GM12878 (cell line): ENCODE results near the gene COG1. TPM values are rescaled to one million over a fixed set of nuclear protein-coding genes. Genes with fewer than 3 reads are reported as not detected.

Experiments used
- ATAC-seq: fragments of 200-7000 bp; cut with Tn5 transposase; 3 replicates; pipeline ENCODE4 v1.9.1; 2020; ENCODE audit warnings: mild to moderate bottlenecking, moderate library complexity
- BruUV-seq: library from RNA; stranded (reverse); fragments of 400-500 nt; replicated peaks from 2 replicates; lab custom pipeline; 2021; lab: Mats Ljungman, UMichigan
- CTCF ChIA-PET: fragments of 300-600 bp; sonication (Branson Sonifier 250); formaldehyde crosslinking; extraction: SDS; loops from one replicate; lab custom pipeline; 2021; ENCODE audit warnings: inconsistent platforms; lab: Yijun Ruan, JAX
- POLR2A ChIA-PET: fragments of 350-600 bp; formaldehyde crosslinking; extraction: SDS; loops from one replicate; lab custom pipeline; 2021; ENCODE audit warnings: inconsistent platforms; lab: Charles Lee
- RAD21 ChIA-PET: fragments of 300-600 bp; sonication (Branson Sonifier 250); formaldehyde crosslinking; loops from one replicate; lab custom pipeline; 2023; ENCODE audit warnings: antibody characterized with exemption; ENCODE audit not compliant: unreplicated experiment; lab: Charles Lee
- SMC1A ChIA-PET: fragments of 300-600 bp; sonication (Branson Sonifier 250); formaldehyde crosslinking; loops from one replicate; lab custom pipeline; 2023; ENCODE audit not compliant: unreplicated experiment, uncharacterized antibody; lab: Charles Lee
- DNase-seq: peaks from one replicate; pipeline ENCODE4 v3.0.0-alpha.2; 2011; ENCODE audit warnings: low read depth, low spot score
- FAIRE-seq: peaks from 3 replicates; lab custom pipeline; 2011; peaks lifted over from hg19 to GRCh38; lab: Jason Lieb, UNC
- H2AFZ ChIP-seq: 2 replicates; pipeline ENCODE4 v1.6.0; 2011; ENCODE audit warnings: low read depth, low read length, control low read depth; ENCODE audit not compliant: control insufficient read depth
- H3K27ac ChIP-seq: 2 replicates; pipeline ENCODE4 v1.5.1; 2011; ENCODE audit warnings: control low read depth; ENCODE audit not compliant: control insufficient read depth, insufficient read depth
- H3K27me3 ChIP-seq, 2 experiments: replicated peaks in 1 of 2; 2 replicates each; pipeline versions ENCODE4 v1.6.0 to v1.6.1; 2011; ENCODE audit warnings: low read length in 1 of 2; ENCODE audit not compliant: control insufficient read depth in 2 of 2, insufficient read depth in 2 of 2
- H3K36me3 ChIP-seq, 2 experiments: 2 replicates each; pipeline ENCODE4 v1.5.1; 2011; ENCODE audit warnings: low read length in 1 of 2; ENCODE audit not compliant: control insufficient read depth in 2 of 2, insufficient read depth in 2 of 2
- H3K4me1 ChIP-seq: 2 replicates; pipeline ENCODE4 v1.6.1; 2011; ENCODE audit warnings: mild to moderate bottlenecking, low read length, moderate library complexity, mixed read lengths; ENCODE audit not compliant: control insufficient read depth, insufficient read depth
- H3K4me2 ChIP-seq: 2 replicates; pipeline ENCODE4 v1.6.0; 2011; ENCODE audit warnings: control low read depth; ENCODE audit not compliant: control insufficient read depth, insufficient read depth
- H3K4me3 ChIP-seq: fragments of 200-600 bp; sonication (generic); 2 replicates; pipeline ENCODE4 v1.5.1; 2016
- H3K79me2 ChIP-seq: 2 replicates; pipeline ENCODE4 v1.6.0; 2011; ENCODE audit warnings: low read length; ENCODE audit not compliant: control insufficient read depth, insufficient read depth
- H3K9ac ChIP-seq: 2 replicates; pipeline ENCODE4 v1.8.0; 2011; ENCODE audit warnings: low read length, control low read depth, mixed read lengths; ENCODE audit not compliant: control insufficient read depth, insufficient read depth
- H3K9me3 ChIP-seq: replicated peaks from 3 replicates; pipeline ENCODE4 v1.5.1; 2011; ENCODE audit warnings: mild to moderate bottlenecking, low read length; ENCODE audit not compliant: control insufficient read depth, insufficient read depth
- H4K20me1 ChIP-seq: 2 replicates; pipeline ENCODE4 v1.6.0; 2011; ENCODE audit not compliant: control insufficient read depth, insufficient read depth
- ASH2L ChIP-seq: fragments of 300-600, 200-600 bp; sonication (generic); IDR thresholded peaks from 2 replicates; pipeline ENCODE4 v1.6.1; 2017; ENCODE audit warnings: low read depth, mild to moderate bottlenecking, borderline replicate concordance
- BCL11A ChIP-seq: IDR thresholded peaks from 2 replicates; pipeline ENCODE4 v1.6.1; 2011; ENCODE audit warnings: low read depth, low read length
- BCL3 ChIP-seq: IDR thresholded peaks from 2 replicates; pipeline ENCODE4 v1.6.1; 2011; ENCODE audit warnings: borderline replicate concordance, low read depth, mild to moderate bottlenecking, moderate library complexity, low read length; ENCODE audit not compliant: insufficient read depth, poor library complexity, severe bottlenecking
- BMI1 ChIP-seq: fragments of 450-650 bp; IDR thresholded peaks from 2 replicates; pipeline ENCODE4 v1.6.1; 2016; ENCODE audit warnings: mild to moderate bottlenecking, moderate library complexity, borderline replicate concordance
- CHD2 ChIP-seq: IDR thresholded peaks from 2 replicates; pipeline ENCODE4 v1.6.1; 2011; ENCODE audit warnings: low read depth, low read length, improper control_type of control experiment, borderline replicate concordance
- FOS ChIP-seq: IDR thresholded peaks from 3 replicates; pipeline ENCODE4 v1.6.1; 2011; ENCODE audit warnings: borderline replicate concordance; ENCODE audit not compliant: insufficient read length; ENCODE audit errors: extremely low read depth
- HDAC2 ChIP-seq: fragments of 200-600 bp; sonication (generic); IDR thresholded peaks from 2 replicates; pipeline ENCODE4 v1.6.1; 2017
- MEF2B ChIP-seq: fragments of 450-650 bp; IDR thresholded peaks from 2 replicates; pipeline ENCODE4 v1.6.1; 2018; ENCODE audit warnings: mild to moderate bottlenecking, moderate library complexity; ENCODE audit not compliant: partially characterized antibody, poor library complexity, severe bottlenecking
- NFXL1 ChIP-seq: fragments of 450-650 bp; IDR thresholded peaks from 2 replicates; pipeline ENCODE4 v1.6.1; 2017; ENCODE audit warnings: antibody characterized with exemption, mild to moderate bottlenecking, borderline replicate concordance
- NFYB ChIP-seq: IDR thresholded peaks from 2 replicates; pipeline ENCODE4 v1.6.1; 2011; ENCODE audit warnings: low read depth, mild to moderate bottlenecking, low read length, improper control_type of control experiment, moderate library complexity; ENCODE audit not compliant: insufficient read depth
- RFX5 ChIP-seq: IDR thresholded peaks from 2 replicates; pipeline ENCODE4 v1.6.1; 2011; ENCODE audit warnings: low read depth, low read length, improper control_type of control experiment
- SMARCA5 ChIP-seq: fragments of 450-650 bp; IDR thresholded peaks from 2 replicates; pipeline ENCODE4 v1.6.1; 2017; ENCODE audit warnings: mild to moderate bottlenecking
- SRF ChIP-seq, 2 experiments: IDR thresholded peaks; 2 replicates each; pipeline ENCODE4 v1.6.1; 2011; ENCODE audit warnings: low read depth in 2 of 2, low read length in 2 of 2, mild to moderate bottlenecking in 1 of 2, moderate library complexity in 1 of 2
- SUPT20H ChIP-seq: IDR thresholded peaks from 2 replicates; pipeline ENCODE4 v1.6.1; 2011; ENCODE audit warnings: low read depth, mild to moderate bottlenecking, low read length, moderate library complexity, borderline replicate concordance; ENCODE audit not compliant: control insufficient read depth
- WGBS: methylation state at CpG from one replicate; pipeline ENCODE4 v1.1.6; 2016; ENCODE audit warnings: low lambda C conversion rate; ENCODE audit not compliant: insufficient replicate concordance, insufficient coverage; ENCODE audit errors: missing lambda C conversion rate; 5-methylcytosine and 5-hydroxymethylcytosine counted together
- in situ Hi-C: fragments of 300-500 bp; cut with MboI; formaldehyde crosslinking; loops from 9 replicates; pipeline ENCODE4 v1.14.3; 2018; ENCODE audit warnings: mixed read lengths
- intact Hi-C: fragments of 100-400 bp; cut with micrococcal nuclease; formaldehyde crosslinking; loops from one replicate; pipeline ENCODE4 v1.14.2; 2022; ENCODE audit not compliant: unreplicated experiment
- polyA plus RNA-seq, 11 experiments: library from polyadenylated mRNA; depleted of rRNA in 4 of 11; unstranded in 6 of 11; stranded (reverse) in 5 of 11; fragments of >200 nt; fragmentation: Nextera tagmentation in 4 of 11; fragmentation: Illumina TruSeq in 1 of 11; extraction: Ambion mirVana in 4 of 11; extraction: Trizol in 1 of 11; gene quantifications; 1 replicate in 1 of 11; 2 replicates in 10 of 11; pipeline versions ENCODE4 v1.2.1 to v1.2.3, GENCODE V29; 2011 to 2016; ENCODE audit warnings: inconsistent platforms in 2 of 11, missing spikeins in 2 of 11, low read depth in 1 of 11
- total RNA-seq, 4 experiments: library from RNA; depleted of rRNA in 3 of 4; stranded (reverse); fragments of >200 nt in 3 of 4; fragmentation: Illumina TruSeq in 1 of 4; extraction: Trizol in 1 of 4; gene quantifications; 2 replicates each; pipeline versions ENCODE4 v1.2.1 to v1.2.3, GENCODE V29; 2013 to 2021

Gene COG1
- total and polyA plus RNA-seq, 10 of the 15 experiments (the other 5 are each of a cell fraction or from before 2014, with no cell fraction given), result 10.5 to 24.1 (median 18.1) TPM

DNA sequence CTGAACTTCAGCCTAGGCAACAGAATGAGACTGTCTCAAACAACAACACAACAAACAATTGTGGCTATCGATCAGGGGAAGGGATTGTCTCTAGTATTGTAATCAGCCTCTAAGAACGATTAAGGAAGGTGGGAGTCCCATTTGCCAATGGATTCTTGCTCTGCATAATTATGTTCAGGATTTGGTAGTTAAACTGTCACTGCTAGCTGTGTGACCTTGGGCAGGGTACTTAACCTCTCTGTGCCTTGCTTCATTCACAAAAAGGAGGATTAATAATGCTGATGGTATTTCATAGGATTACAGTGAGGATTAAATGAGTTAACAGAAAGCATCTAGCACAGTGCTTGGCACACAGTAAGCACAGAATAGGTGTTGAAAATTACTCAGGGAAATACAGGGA lies 34.7 kb upstream of the COG1 start:
- Histone ChIP-seq H3K4me1 (peaks cover 33% of the 10 kb centered on the region), H3K27ac (no peak overlapping the region), H3K4me3 (no peak overlapping the region), H3K9me3 (no peaks in the 10 kb centered on the region), H3K36me3 (no peaks in the 10 kb centered on the region), H4K20me1 (no peaks in the 10 kb centered on the region), H3K79me2 (no peaks in the 10 kb centered on the region), H3K27me3 (no peaks in the 10 kb centered on the region), H3K9ac (no peak overlapping the region), H2AFZ (no peak overlapping the region), H3K4me2 (no peak overlapping the region)
- SMC1A ChIA-PET, result interaction anchor here (0.9 to 4.5 kb wide), 6 partner anchors 77 to 432 kb away, joined by 3 to 77 read pairs (median 8); no protein-coding TSS in a partner anchor
- DNase-seq (no peak), ATAC-seq (no peak), FAIRE-seq (peak; percentile 27)
- in situ Hi-C loops (loop anchor here (5.0 to 10.0 kb wide), 2 partner anchors 171 to 593 kb away; no protein-coding TSS in a partner anchor), intact Hi-C loops (loop anchor here (5.0 kb wide), 2 partner anchors 66 to 116 kb away; partner anchors contain the start of gene SLC39A11)
- RAD21 ChIA-PET, result interaction anchor here (0.9 to 4.4 kb wide), 4 partner anchors 8 to 431 kb away, joined by 4 to 85 read pairs (median 68); partner anchors contain the start of gene SSTR2
- BruUV-seq, result no TSS peak
- POLR2A ChIA-PET, result interaction anchor here (2.7 kb wide), 1 partner anchor 9 kb away, joined by 19 read pairs; no protein-coding TSS in a partner anchor
- TF ChIP-seq NFYB (no peak), BCL11A (no peak), ASH2L (no peak), BMI1 (no peak), MEF2B (no peak), SMARCA5 (peak; percentile 67; the same call in 1 of the 2 replicates), SRF (IDR thresholded peaks at IDR 0.05; ENCODE audit: low read depth in 2 of 2, low read length in 2 of 2) (no peak), FOS (no peak), BCL3 (no peak), NFXL1 (0 out of 2 replicates have a peak, but pooled peaks have one; percentile 30), RFX5 (no peak), CHD2 (no peak), SUPT20H (no peak), HDAC2 (no peak)
- CTCF ChIA-PET, result interaction anchor here (1.5 to 6.4 kb wide), 8 partner anchors 9 to 598 kb away, joined by 3 to 114 read pairs (median 12); no protein-coding TSS in a partner anchor
- 57% methylated on average over 2 of the region's 2 CpGs for WGBS
